Activated T-helper 2 cell treated with anti-CD3 and anti-CD28 coated beads, Interferon-gamma antibody, Interleukin-2, Interleukin-4, amounts not matched to agents 10 μg/mL and 5 μg/mL and 100 μg/mL, durations not matched to agents 14 hours and 24 hours and 36 hours (primary cell): ENCODE results near the gene ZXDB. TPM values are rescaled to one million over a fixed set of nuclear protein-coding genes. Genes with fewer than 3 reads are reported as not detected.
A peak's percentile ranks its signal among the peaks of the same experiment; 100 is the strongest.
"Not testable (repeated sequence)": the region's sequence is repeated elsewhere in the genome, so short reads cannot be mapped to it uniquely, and the experiment has no call there.

Source experiments
- DNase-seq: peaks from one replicate; pipeline ENCODE4 v3.0.0; 2021; ENCODE audit warnings: low spot score
- H3K27ac Mint-ChIP-seq: one replicate; pipeline ENCODE4 v1.8.0; 2021; ENCODE audit warnings: mixed read lengths
- H3K27me3 Mint-ChIP-seq: one replicate; pipeline ENCODE4 v1.8.0; 2021; ENCODE audit warnings: low read depth, mixed read lengths
- H3K36me3 Mint-ChIP-seq: one replicate; pipeline ENCODE4 v1.8.0; 2021; ENCODE audit warnings: low read depth, mixed read lengths
- H3K4me1 Mint-ChIP-seq: one replicate; pipeline ENCODE4 v1.8.0; 2021; ENCODE audit warnings: low read depth, mixed read lengths
- H3K4me3 Mint-ChIP-seq: one replicate; pipeline ENCODE4 v1.8.0; 2021; ENCODE audit warnings: low read depth, mild to moderate bottlenecking, moderate library complexity, mixed read lengths
- H3K9me3 Mint-ChIP-seq: one replicate; pipeline ENCODE4 v1.8.0; 2021; ENCODE audit warnings: mixed read lengths
- intact Hi-C: fragments of 100-400 bp; cut with micrococcal nuclease; formaldehyde crosslinking; loops from one replicate; pipeline ENCODE4 v1.15.1; 2023
- total RNA-seq: library from RNA; stranded (reverse); gene quantifications from 2 replicates; pipeline ENCODE4 v1.2.3, GENCODE V29; 2022

Gene ZXDB
- total RNA-seq, result 5.5 and 6.0 TPM in 2 replicates

- H3K9me3 Mint-ChIP-seq, H3K27me3 Mint-ChIP-seq, DNase-seq: not testable (repeated sequence)
- peak within 1 kb of the TSS; percentile 77 for H3K4me3 Mint-ChIP-seq
- H3K36me3 Mint-ChIP-seq, result peaks cover 22% of the 10 kb centered on the region
- H3K4me1 Mint-ChIP-seq, result peaks cover 20% of the 10 kb centered on the region
- peak within 1 kb of the TSS; percentile 83 for H3K27ac Mint-ChIP-seq
- intact Hi-C loops, result loop anchor here (5.0 to 10.0 kb wide), 6 partner anchors 207 to 1029 kb away; partner anchors contain the start of genes FAAH2, SPIN3 and UBQLN2
Observed at GRCh38 chrX:57591284-57592159, at the start of gene ZXDB. Gene ZXDB, plus strand, starts transcription at chrX:57592011. Its CDS starts 38 bp downstream, at chrX:57592049.

- no peak overlapping the region for H3K4me3 Mint-ChIP-seq
- intact Hi-C loops, result no loop called here
- no peaks in the 10 kb centered on the region for H3K36me3 Mint-ChIP-seq
- no peak for DNase-seq
- H3K27ac Mint-ChIP-seq, result no peak overlapping the region
- no peaks in the 10 kb centered on the region for H3K27me3 Mint-ChIP-seq
- no peaks in the 10 kb centered on the region for H3K9me3 Mint-ChIP-seq
- H3K4me1 Mint-ChIP-seq, result no peaks in the 10 kb centered on the region
Observed at GRCh38 chrX:57565198-57565597, 26.6 kb upstream of the ZXDB start.

GRCh38 chrX:57573754-57574153, 18.1 kb upstream of the ZXDB start:
- Mint-ChIP-seq H3K27me3 (peaks cover 2% of the 10 kb centered on the region), H3K27ac (no peak overlapping the region), H3K4me3 (no peak overlapping the region), H3K36me3 (no peaks in the 10 kb centered on the region), H3K4me1 (peaks cover 2% of the 10 kb centered on the region), H3K9me3 (no peaks in the 10 kb centered on the region)
- no peak for DNase-seq
- intact Hi-C loops, result no loop called here

- H3K27me3 Mint-ChIP-seq, DNase-seq, H3K27ac Mint-ChIP-seq, H3K9me3 Mint-ChIP-seq, H3K4me1 Mint-ChIP-seq, intact Hi-C loops, H3K36me3 Mint-ChIP-seq, H3K4me3 Mint-ChIP-seq: not testable (repeated sequence)
Observed at GRCh38 chrX:57582948-57583347, 8.9 kb upstream of the ZXDB start.

GRCh38 chrX:57583477-57583876, 8.3 kb upstream of the ZXDB start:
- Mint-ChIP-seq H3K36me3 (no peaks in the 10 kb centered on the region), H3K27ac (no peak overlapping the region), H3K4me1 (no peaks in the 10 kb centered on the region), H3K4me3 (no peak overlapping the region), H3K27me3 (no peaks in the 10 kb centered on the region), H3K9me3 (no peaks in the 10 kb centered on the region)
- intact Hi-C loops, result no loop called here
- DNase-seq, result no peak

GRCh38 chrX:57586360-57586759, 5.5 kb upstream of the ZXDB start:
- no peak for DNase-seq
- no peaks in the 10 kb centered on the region for H3K27me3 Mint-ChIP-seq
- H3K27ac Mint-ChIP-seq, result no peak overlapping the region
- H3K36me3 Mint-ChIP-seq, result no peaks in the 10 kb centered on the region
- intact Hi-C loops, result no loop called here
- peaks cover 4% of the 10 kb centered on the region for H3K4me1 Mint-ChIP-seq
- no peaks in the 10 kb centered on the region for H3K9me3 Mint-ChIP-seq
- no peak overlapping the region for H3K4me3 Mint-ChIP-seq

- Mint-ChIP-seq H3K36me3 (no peaks in the 10 kb centered on the region), H3K4me1 (peaks cover 5% of the 10 kb centered on the region), H3K9me3 (no peaks in the 10 kb centered on the region), H3K27ac (no peak overlapping the region), H3K4me3 (no peak overlapping the region), H3K27me3 (no peaks in the 10 kb centered on the region)
- DNase-seq, result no peak
- intact Hi-C loops, result no loop called here
Observed at GRCh38 chrX:57587062-57587461, 4.7 kb upstream of the ZXDB start.

- H3K4me3 Mint-ChIP-seq, result no peak overlapping the region
- H3K9me3 Mint-ChIP-seq, result no peaks in the 10 kb centered on the region
- no peak overlapping the region for H3K27ac Mint-ChIP-seq
- intact Hi-C loops, result no loop called here
- no peaks in the 10 kb centered on the region for H3K36me3 Mint-ChIP-seq
- peaks cover 5% of the 10 kb centered on the region for H3K4me1 Mint-ChIP-seq
- DNase-seq, result no peak
- H3K27me3 Mint-ChIP-seq, result no peaks in the 10 kb centered on the region
Observed at GRCh38 chrX:57587607-57588006, 4.2 kb upstream of the ZXDB start.

- H3K27me3 Mint-ChIP-seq, H3K9me3 Mint-ChIP-seq, H3K27ac Mint-ChIP-seq: not testable (repeated sequence)
- peaks cover 24% of the 10 kb centered on the region for H3K4me1 Mint-ChIP-seq
- H3K36me3 Mint-ChIP-seq, result peaks cover 25% of the 10 kb centered on the region
- intact Hi-C loops, result loop anchor here (5.0 to 10.0 kb wide), 6 partner anchors 208 to 1030 kb away; partner anchors contain the start of genes FAAH2, SPIN3 and UBQLN2
- H3K4me3 Mint-ChIP-seq, result peak overlapping the region; percentile 64
- peak; percentile 42 for DNase-seq
Observed at GRCh38 chrX:57592160-57592893, 516 bp downstream of the ZXDB start.

- peak; percentile 10 for DNase-seq
- peak overlapping the region; percentile 64 for H3K4me3 Mint-ChIP-seq
- H3K27ac Mint-ChIP-seq, H3K27me3 Mint-ChIP-seq, H3K9me3 Mint-ChIP-seq: not testable (repeated sequence)
- intact Hi-C loops, result loop anchor here (5.0 to 10.0 kb wide), 6 partner anchors 208 to 1031 kb away; partner anchors contain the start of genes FAAH2, SPIN3 and UBQLN2
- H3K4me1 Mint-ChIP-seq, result peaks cover 24% of the 10 kb centered on the region
- peaks cover 30% of the 10 kb centered on the region for H3K36me3 Mint-ChIP-seq
Observed at GRCh38 chrX:57592894-57593215, 1.0 kb downstream of the ZXDB start.

GRCh38 chrX:57595381-57595811, 3.6 kb downstream of the ZXDB start:
- no peaks in the 10 kb centered on the region for H3K9me3 Mint-ChIP-seq
- H3K27ac Mint-ChIP-seq, result peak overlapping the region; percentile 63
- H3K4me1 Mint-ChIP-seq, result peaks cover 24% of the 10 kb centered on the region
- peak overlapping the region; percentile 74 for H3K4me3 Mint-ChIP-seq
- no peak for DNase-seq
- H3K27me3 Mint-ChIP-seq, result no peaks in the 10 kb centered on the region
- H3K36me3 Mint-ChIP-seq, result peaks cover 36% of the 10 kb centered on the region
- intact Hi-C loops, result loop anchor here (10.0 kb wide), 2 partner anchors 211 to 601 kb away; partner anchors contain the start of gene SPIN3

- no peak overlapping the region for H3K27ac Mint-ChIP-seq
- H3K9me3 Mint-ChIP-seq, result no peaks in the 10 kb centered on the region
- intact Hi-C loops, result loop anchor here (10.0 kb wide), 2 partner anchors 211 to 601 kb away; partner anchors contain the start of gene SPIN3
- H3K36me3 Mint-ChIP-seq, result peaks cover 36% of the 10 kb centered on the region
- no peaks in the 10 kb centered on the region for H3K27me3 Mint-ChIP-seq
- DNase-seq, result no peak
- peaks cover 22% of the 10 kb centered on the region for H3K4me1 Mint-ChIP-seq
- H3K4me3 Mint-ChIP-seq, result peak overlapping the region; percentile 56
Observed at GRCh38 chrX:57596109-57596508, 4.3 kb downstream of the ZXDB start.

- H3K4me1 Mint-ChIP-seq, result peaks cover 19% of the 10 kb centered on the region
- intact Hi-C loops, result loop anchor here (10.0 kb wide), 2 partner anchors 212 to 602 kb away; partner anchors contain the start of gene SPIN3
- H3K9me3 Mint-ChIP-seq, result no peaks in the 10 kb centered on the region
- H3K36me3 Mint-ChIP-seq, result peaks cover 36% of the 10 kb centered on the region
- no peaks in the 10 kb centered on the region for H3K27me3 Mint-ChIP-seq
- no peak overlapping the region for H3K4me3 Mint-ChIP-seq
- H3K27ac Mint-ChIP-seq, result no peak overlapping the region
- DNase-seq, result no peak
Observed at GRCh38 chrX:57596516-57596915, 4.7 kb downstream of the ZXDB start.
